ENCODE data around the gene NNMT. TPM values are rescaled to one million over a fixed set of nuclear protein-coding genes. Genes with fewer than 3 reads are reported as not detected.
A peak's percentile ranks its signal among the peaks of the same experiment; 100 is the strongest.

NNMT gene
- total and polyA plus RNA-seq, 2 donors (not counting 3 experiments of a cell fraction or from before 2014, with no cell fraction given): 330 to 454 TPM

DNA sequence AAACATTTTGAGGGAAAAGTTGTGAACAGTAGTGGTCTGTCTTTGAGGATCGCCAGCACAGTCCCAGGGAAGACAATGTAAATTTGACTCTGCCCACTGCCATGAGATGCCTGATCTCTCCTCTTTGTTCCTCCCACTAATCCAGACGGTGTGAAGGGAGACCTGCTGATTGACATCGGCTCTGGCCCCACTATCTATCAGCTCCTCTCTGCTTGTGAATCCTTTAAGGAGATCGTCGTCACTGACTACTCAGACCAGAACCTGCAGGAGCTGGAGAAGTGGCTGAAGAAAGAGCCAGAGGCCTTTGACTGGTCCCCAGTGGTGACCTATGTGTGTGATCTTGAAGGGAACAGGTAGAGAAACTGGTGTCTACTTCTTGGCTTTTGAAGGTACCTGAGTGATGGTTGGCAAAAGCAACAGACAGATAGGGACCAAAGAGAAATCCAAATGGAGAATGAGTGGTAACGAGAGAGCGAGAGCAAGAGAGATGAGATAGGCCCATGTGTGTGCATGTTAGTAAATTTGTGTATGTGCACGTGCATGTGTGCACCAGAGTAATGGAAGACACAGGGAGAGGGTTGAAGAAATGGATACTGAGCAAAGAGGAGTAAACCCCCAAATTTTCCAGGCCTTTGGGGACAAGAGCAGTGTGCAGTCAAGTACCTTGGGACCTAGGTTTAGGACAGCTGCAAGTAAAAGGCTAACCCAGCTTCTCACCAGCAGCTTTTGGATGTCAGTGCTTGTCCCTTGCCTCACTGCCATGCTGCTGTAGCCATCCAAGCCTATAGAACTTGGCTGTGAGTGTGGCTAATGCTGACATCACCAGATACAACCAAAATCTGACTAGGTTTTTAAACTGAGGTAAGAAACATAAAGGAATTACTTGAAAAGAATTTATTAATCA, 1.9 kb downstream of the NNMT start:
- no TSS peak for BruUV-seq (replicated peaks)
- no peak for FAIRE-seq

DNA sequence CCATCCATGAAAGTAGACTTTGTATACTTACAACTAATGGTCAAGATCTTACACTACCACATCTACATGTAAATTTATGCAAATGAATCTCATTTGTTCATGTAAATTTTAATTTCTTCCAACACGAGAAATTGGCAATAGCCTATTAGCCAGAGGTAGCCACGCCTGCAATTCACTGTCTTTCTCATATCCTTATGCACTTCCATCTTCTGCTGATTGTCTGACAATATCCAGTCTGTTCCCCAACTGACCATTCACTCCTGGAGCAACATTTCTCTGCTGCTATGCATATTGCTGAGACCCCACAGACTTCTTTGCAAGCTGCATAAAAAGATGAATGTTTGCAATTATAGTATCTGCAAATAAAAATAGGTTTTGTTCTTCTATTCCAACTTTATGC, 2.5 kb downstream of the NNMT start:
- intact Hi-C loops (cut with micrococcal nuclease) (no loop called here), dilution Hi-C loops (cut with MboI; ENCODE audit: extremely low pct_ligation_motif_present, low sequenced_read_pairs) (no loop called here)
- ChIA-PET POLR2A (interaction anchor here (0.8 kb wide), 1 partner anchor 8 kb away, joined by 4 read pairs; no protein-coding TSS in a partner anchor), CTCF (interaction anchor here (1.6 to 2.7 kb wide), 3 partner anchors 9 to 42 kb away, joined by 7 to 8 read pairs (median 8); no protein-coding TSS in a partner anchor)
- no TSS peak for BruUV-seq (replicated peaks)
- DNase-seq (ENCODE audit: low read depth, low spot score) (no peak), FAIRE-seq (no peak)
- H3K27ac ChIP-seq (ENCODE audit: insufficient read depth, low read depth, low read length): no peak overlapping the region
- H3K4me3 ChIP-seq (replicated peaks in 1 of 3; ENCODE audit: insufficient read depth in 1 of 3, low read depth in 1 of 3, low read length in 3 of 3): peak overlapping the region; percentile 5 to 99 (median 85)
- H3K9ac ChIP-seq (replicated peaks; ENCODE audit: extremely low read depth, insufficient read depth, low read length): peak overlapping the region; percentile 100
- no peaks in the 10 kb centered on the region for H3K9me3 ChIP-seq (replicated peaks; ENCODE audit: control insufficient read depth, insufficient read depth, low read length)
- peaks cover 51% of the 10 kb centered on the region for H3K4me1 ChIP-seq (ENCODE audit: control insufficient read depth, extremely low read depth, insufficient read depth, low read length)
- H3K36me3 ChIP-seq (ENCODE audit: control insufficient read depth in 2 of 2, extremely low read depth in 1 of 2, insufficient read depth in 2 of 2, low read length in 2 of 2): peaks cover 2 to 4% of the 10 kb centered on the region in 2 experiments
- no peaks in the 10 kb centered on the region for H3K27me3 ChIP-seq (ENCODE audit: control insufficient read depth in 2 of 2, insufficient read depth in 2 of 2, low read length in 2 of 2)
- no peaks in the 10 kb centered on the region for H4K20me1 ChIP-seq (replicated peaks; ENCODE audit: control insufficient read depth, extremely low read depth, insufficient read depth, low read length)
- TF ChIP-seq FOS (IDR thresholded peaks at IDR 0.05; ENCODE audit: borderline replicate concordance, insufficient read depth, low read length) (no peak), EZH2 (IDR thresholded peaks at IDR 0.05; ENCODE audit: borderline replicate concordance, low read depth, low read length, severe bottlenecking) (no peak), GATA2 (IDR thresholded peaks at IDR 0.05; ENCODE audit: insufficient read depth, insufficient read length, low read depth, low read length) (no peak)
- TF ChIP-seq, protein P1, sequence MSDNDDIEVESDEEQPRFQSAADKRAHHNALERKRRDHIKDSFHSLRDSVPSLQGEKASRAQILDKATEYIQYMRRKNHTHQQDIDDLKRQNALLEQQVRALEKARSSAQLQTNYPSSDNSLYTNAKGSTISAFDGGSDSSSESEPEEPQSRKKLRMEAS (IDR thresholded peaks at IDR 0.05; ENCODE audit: insufficient read depth, insufficient read length): no peak
- no peaks in the 10 kb centered on the region for H3K9me1 ChIP-seq (replicated peaks; ENCODE audit: control insufficient read depth, extremely low read depth, insufficient read depth, low read length)
- peak overlapping the region; percentile 93 for H3K4me2 ChIP-seq (ENCODE audit: insufficient read depth, low read length)
- no peak overlapping the region for H2AFZ ChIP-seq (ENCODE audit: low read depth, low read length)
- peaks cover 72% of the 10 kb centered on the region for H3K79me2 ChIP-seq (ENCODE audit: control insufficient read depth, insufficient read depth, low read length)

More for the DNA sequence above, 1.9 kb downstream of the NNMT start:
- no peaks in the 10 kb centered on the region for H4K20me1 ChIP-seq (replicated peaks; ENCODE audit: control insufficient read depth, extremely low read depth, insufficient read depth, low read length)
- peak overlapping the region; percentile 93 for H3K4me2 ChIP-seq (ENCODE audit: insufficient read depth, low read length)
- intact Hi-C loops (cut with micrococcal nuclease) (no loop called here), dilution Hi-C loops (cut with MboI; ENCODE audit: extremely low pct_ligation_motif_present, low sequenced_read_pairs) (no loop called here)
- ChIA-PET CTCF (interaction anchor here (1.0 to 2.7 kb wide), 3 partner anchors 9 to 42 kb away, joined by 3 to 8 read pairs (median 8); no protein-coding TSS in a partner anchor), POLR2A (interaction anchor here (0.8 kb wide), 1 partner anchor 9 kb away, joined by 4 read pairs; no protein-coding TSS in a partner anchor)
- peaks cover 2 to 4% of the 10 kb centered on the region in 2 experiments for H3K36me3 ChIP-seq (ENCODE audit: control insufficient read depth in 2 of 2, extremely low read depth in 1 of 2, insufficient read depth in 2 of 2, low read length in 2 of 2)
- peaks cover 65% of the 10 kb centered on the region for H3K79me2 ChIP-seq (ENCODE audit: control insufficient read depth, insufficient read depth, low read length)
- no peaks in the 10 kb centered on the region for H3K9me1 ChIP-seq (replicated peaks; ENCODE audit: control insufficient read depth, extremely low read depth, insufficient read depth, low read length)
- no peaks in the 10 kb centered on the region for H3K27me3 ChIP-seq (ENCODE audit: control insufficient read depth in 2 of 2, insufficient read depth in 2 of 2, low read length in 2 of 2)
- no peak for DNase-seq (ENCODE audit: low read depth, low spot score)
- H3K9me3 ChIP-seq (replicated peaks; ENCODE audit: control insufficient read depth, insufficient read depth, low read length): no peaks in the 10 kb centered on the region
- H3K4me1 ChIP-seq (ENCODE audit: control insufficient read depth, extremely low read depth, insufficient read depth, low read length): peaks cover 56% of the 10 kb centered on the region
- peak overlapping the region; percentile 85 to 99 (median 96) for H3K4me3 ChIP-seq (replicated peaks in 1 of 3; ENCODE audit: insufficient read depth in 1 of 3, low read depth in 1 of 3, low read length in 3 of 3)
- no peak for TF ChIP-seq GATA2 (IDR thresholded peaks at IDR 0.05; ENCODE audit: insufficient read depth, insufficient read length, low read depth, low read length)
- TF ChIP-seq, protein P1 (IDR thresholded peaks at IDR 0.05; ENCODE audit: insufficient read depth, insufficient read length): peak; percentile 51
- peak overlapping the region; percentile 100 for H3K27ac ChIP-seq (ENCODE audit: insufficient read depth, low read depth, low read length)
- H3K9ac ChIP-seq (replicated peaks; ENCODE audit: extremely low read depth, insufficient read depth, low read length): peak overlapping the region; percentile 100
- H2AFZ ChIP-seq (ENCODE audit: low read depth, low read length): no peak overlapping the region

Measured in endothelial cell of umbilical vein (primary cell).